Ammon's horn (tissue), 1 donor: ENCODE measurements around the gene TMEM94.
"Not testable (repeated sequence)": the region's sequence is repeated elsewhere in the genome, so short reads cannot be mapped to it uniquely, and the experiment has no call there.

Experiments used
- DNase-seq: peaks from one replicate; pipeline ENCODE4 v3.0.0-alpha.2; 2016; ENCODE audit warnings: low spot score

The TMEM94 gene

DNA sequence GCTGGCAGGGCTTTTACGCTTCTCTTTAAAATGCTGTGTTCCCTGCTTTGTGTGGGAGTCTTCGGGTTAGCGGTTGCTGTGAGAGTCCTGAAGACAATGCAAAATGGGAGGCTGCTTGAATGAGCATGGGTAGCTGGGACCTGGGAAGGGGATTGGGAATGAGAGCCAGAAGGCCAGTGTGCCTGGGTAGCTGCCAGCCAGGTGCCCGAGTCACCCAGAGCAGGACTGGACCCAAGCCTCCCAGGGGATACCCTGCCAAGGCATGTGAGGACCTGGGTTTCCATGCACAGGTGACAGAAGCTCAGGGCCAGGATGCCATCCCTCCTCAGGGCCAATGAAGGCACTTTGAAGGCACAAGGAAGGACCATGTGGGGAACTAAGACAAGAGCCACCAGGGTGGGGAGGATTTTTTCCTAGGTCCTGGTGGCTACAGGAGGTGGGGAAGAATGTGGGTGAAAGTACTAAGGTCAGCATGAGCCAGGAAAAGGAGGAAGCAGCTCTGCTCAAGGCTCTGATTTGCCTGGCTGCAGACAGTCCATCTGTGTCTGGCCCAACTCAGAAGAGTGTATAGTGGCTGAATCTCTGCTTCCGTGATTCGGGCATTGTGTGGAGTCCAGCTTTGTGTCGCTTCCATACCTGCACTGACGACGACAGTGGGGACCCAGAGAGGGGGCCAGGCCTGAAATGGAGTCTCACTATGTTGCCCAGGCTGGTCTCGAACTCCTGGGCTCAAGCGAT lies 20.5 kb downstream of the TMEM94 start:
- DNase-seq: peak; percentile 47

DNA sequence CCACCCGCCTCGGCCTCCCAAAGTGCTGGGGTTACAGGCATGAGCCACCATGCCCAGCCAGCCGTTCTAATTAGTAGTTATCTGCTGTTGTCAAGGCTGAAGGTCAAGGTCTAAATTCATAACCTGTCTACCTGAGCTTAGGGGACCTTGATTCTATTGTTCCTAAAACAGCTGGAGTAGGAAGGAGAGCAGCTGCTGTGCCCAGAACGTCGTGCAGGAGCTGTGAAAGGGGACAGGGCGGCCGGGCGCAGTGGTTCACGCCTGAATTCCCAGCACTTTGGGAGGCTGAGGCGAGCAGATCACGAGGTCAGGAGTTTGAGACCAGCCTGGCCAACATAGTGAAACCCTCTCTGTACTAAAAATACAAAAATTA lies 21.0 kb downstream of the TMEM94 start:
- DNase-seq: not testable (repeated sequence)

DNA sequence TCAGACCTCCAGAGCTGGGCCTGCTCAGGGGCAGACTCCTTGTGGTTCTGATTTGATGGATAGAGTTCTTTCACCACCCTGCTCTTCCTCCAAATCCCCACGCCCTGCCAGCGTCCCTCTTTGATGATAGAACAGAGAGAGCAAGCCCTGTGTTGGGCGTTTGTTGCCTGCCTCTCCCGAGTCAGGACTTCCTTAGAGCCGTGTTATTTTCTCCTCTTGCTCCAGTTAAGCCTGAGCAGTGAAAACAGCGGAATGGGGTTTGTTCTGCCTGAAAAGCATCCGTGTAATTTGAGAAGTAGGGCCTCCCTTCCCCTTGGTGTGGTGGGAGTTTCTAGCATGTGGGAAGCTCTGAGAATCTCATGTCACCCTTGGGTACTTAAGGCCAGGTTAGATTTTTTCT lies 22.1 kb downstream of the TMEM94 start:
- DNase-seq: no peak

DNA sequence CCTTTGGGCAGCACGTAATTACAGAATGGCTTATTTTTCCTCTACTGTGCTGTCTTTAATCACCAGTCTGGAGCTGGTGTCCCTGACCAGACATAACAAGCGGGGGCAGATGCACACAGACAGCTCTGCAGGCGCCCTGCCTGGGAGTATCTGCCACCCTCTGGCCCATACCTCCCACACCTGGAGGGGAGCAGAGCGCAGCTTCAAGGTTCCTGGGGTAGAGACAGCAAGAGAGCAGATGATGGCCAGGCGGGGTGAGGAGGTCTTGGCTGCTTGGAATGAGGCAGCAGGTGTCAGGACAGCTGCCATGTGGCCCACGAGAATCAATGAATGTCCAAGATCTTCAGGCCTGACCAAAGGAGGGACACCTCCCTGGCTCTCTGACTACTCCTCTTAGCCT lies 23.8 kb downstream of the TMEM94 start:
- DNase-seq: no peak

DNA sequence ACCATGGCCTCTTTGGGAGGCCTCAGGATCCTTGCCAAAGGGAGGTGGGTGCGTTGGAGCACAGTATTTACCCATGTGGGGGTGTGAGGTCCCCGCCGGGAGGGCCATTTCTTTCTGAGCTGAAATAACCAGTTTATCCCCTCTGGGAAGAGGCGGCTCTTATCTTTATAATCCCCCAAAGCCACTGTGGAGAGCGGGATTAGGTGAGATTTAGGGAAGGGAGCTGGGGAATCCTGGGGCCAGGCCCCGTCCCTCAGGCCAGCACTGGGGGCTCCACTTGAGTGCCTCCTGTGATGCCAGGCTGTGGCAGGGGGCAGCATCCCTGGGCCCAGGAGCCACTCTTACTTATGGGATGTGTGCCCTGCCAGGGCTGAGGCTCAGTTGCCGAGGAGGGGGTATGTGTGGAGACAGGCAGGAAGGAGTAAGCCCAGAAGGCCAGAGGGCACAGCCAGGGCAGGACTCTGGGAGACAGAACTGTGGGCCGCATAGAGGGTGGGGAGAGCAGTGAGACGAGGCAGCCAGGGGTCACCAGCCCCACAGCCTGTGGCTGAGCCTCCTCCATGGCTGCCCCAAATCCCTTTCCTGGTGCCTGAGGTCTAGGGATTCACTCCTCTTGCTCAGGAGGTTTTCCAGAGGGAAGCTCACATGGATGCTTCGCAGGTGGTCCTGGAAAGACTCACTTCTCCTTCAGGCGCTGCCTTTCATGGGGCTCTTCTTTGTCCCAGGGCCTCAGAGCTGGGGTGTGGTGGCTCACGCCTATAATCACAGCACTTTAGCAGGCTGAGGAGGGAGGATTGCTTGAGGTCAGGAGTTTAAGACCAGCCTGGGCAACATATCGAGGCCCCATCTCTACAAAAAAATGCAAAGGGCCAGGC lies 25.0 kb downstream of the TMEM94 start:
- no peak for DNase-seq

DNA sequence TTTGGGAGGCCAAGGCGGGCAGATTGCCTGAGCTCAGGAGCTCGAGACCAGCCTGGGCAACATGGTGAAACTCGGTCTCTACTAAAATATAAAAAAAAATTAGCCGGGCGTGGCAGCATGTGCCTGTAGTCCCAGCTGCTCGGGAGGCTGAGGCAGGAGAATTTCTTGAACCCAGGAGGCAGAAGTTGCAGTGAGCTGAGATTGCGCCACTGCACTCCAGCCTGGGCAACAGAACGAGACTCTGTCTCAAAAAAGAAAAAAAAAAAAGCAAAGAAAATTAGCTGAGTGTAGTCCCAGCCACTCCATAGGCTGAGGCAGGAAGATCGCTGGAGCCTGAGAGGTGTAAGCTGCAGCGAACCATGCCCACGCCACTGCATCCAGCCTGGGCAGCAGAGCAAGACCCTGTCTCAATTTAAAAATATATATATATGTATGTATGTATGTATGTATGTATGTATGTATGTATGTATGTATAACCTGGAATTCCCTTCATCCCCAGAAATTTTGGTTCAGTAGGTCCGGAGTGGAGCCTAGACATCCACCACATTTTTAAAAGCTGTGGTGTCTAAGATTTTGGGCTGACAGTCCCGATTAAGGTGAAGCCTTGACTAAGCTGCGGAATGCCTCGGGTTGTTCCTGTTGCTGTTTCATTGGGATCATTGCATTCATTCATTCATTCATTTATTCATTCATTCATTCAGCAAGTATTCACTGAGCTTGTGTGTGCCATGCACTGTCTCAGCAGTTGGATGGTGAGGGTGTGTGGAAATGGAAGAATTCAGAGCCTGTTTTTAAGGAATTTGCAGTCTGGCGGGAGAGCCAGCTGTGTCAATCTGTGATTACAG lies 25.9 kb downstream of the TMEM94 start:
- DNase-seq: no peak

DNA sequence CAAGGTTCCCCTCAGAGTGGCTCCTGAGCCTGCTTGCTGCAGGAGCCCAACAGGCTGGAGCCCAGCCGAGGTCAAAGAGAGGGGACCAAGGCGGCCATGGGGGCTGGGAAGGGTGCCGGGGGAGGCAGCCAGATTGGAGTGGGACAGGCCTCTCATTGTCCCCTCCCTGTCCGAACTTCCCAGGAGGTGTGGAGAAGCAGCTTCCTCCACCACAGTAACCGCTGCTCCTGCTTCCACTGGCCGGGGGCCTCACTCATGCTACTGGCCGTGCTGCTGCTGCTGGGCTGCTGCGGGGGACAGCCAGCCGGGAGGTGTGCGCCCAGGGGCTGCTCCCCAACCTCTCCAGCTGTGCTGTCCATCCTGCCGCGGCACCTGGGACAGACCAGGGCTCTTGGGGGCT lies 29.3 kb downstream of the TMEM94 start:
- no peak for DNase-seq

DNA sequence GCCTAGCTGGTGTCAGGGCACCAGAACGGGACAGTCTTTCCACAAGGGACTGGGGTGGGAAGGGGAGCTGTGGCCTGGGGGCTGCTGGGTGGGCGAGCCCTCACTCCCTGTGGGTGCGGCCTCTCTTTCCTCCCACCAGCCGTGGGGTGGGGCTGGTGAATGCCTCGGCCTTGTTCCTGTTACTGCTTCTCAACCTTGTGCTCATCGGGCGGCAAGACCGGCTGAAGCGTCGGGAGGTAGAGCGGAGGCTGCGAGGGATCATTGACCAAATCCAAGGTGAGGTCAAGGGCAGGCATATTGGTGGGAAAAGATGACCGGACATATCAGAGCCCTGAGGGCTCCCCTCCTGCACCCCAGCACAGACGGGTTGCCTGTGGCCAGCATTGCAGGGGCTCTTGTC lies 29.7 kb downstream of the TMEM94 start:
- DNase-seq: no peak

DNA sequence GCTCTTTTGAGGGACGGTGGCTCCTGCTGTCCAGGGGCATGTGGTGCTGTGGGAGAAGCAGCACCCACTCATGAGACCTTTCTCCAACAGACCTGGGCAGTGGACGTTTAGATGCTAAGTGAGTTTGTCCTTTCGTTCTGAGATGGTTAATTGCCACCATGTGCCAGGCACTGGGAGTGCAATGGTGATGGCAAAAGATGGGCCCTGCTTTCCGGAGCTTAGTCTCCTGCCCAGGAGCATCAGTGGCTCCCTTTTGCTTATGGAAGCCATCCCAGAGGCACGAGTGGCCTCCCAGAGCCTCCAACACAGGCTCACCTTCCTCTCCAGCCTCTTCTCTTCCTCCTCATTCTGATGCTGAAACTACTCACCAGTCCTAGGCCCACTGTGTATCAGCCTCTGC lies 30.5 kb downstream of the TMEM94 start:
- no peak for DNase-seq

DNA sequence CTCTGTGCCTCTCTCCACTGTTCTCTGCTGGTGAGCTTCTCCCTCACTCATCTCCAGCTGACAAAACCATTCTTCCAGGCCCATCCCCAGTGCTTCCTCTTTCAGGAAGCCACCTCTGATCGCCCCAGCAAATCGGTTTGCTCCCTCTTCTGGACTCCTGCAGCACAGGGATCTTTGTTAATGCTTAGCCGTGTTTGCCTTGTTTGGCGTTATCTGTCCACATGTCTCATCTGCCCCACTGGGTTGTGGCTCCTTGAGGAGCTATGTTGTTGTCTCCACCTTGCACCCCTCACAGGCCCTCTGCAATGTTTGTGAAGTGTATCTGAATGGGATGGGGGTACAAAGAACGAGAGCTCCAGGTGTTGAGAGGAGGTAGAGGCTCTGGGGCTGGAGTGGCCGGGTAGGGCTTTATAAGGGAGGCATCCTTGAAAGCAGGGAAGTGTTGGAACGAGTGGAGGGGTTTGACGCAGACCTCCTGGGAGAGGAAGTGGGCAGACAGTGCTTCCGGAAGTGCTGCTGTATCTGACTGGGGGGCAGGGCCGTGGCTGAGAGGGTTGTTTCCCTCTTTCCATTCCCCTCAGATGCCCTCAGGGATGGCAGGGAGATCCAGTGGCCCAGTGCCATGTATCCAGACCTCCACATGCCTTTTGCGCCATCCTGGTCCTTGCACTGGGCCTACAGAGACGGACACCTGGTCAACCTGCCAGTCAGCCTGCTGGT lies 31.1 kb downstream of the TMEM94 start:
- DNase-seq: peak; percentile 67

DNA sequence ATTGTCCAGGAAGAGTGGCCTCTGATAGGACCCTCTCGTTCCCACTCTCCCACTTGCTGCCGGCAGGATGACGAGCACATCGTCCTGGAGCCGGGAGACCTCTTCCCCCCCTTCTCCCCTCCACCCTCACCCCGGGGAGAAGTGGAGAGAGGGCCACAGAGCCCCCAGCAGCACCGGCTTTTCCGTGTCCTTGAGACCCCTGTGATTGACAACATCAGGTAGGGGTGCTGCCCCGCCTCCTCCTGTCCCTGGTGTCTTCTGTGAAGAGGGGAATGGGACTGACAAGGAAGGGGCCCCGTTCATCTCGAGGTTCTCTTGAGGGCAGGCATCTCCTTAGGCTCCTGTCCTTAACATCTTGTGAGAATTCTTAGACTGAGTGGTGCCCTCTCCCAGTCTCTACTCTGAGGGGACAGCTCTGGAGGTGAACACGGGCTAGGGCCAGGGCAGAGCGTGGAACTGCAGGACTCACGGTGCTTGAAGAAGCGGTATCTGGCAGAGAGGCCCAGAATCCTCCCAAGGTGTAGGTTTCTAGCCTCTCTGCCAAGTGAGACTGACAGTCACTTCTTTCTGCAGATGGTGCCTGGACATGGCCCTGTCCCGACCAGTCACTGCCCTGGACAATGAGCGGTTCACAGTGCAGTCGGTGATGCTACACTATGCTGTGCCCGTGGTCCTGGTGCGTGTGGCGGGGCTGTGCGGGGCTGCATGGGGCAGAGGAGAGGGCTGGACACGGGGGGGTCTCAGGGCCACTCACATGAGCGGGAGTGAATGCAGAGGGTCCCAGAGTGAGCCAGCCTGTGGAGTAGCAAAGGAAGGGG lies 32.5 kb downstream of the TMEM94 start:
- DNase-seq: no peak

DNA sequence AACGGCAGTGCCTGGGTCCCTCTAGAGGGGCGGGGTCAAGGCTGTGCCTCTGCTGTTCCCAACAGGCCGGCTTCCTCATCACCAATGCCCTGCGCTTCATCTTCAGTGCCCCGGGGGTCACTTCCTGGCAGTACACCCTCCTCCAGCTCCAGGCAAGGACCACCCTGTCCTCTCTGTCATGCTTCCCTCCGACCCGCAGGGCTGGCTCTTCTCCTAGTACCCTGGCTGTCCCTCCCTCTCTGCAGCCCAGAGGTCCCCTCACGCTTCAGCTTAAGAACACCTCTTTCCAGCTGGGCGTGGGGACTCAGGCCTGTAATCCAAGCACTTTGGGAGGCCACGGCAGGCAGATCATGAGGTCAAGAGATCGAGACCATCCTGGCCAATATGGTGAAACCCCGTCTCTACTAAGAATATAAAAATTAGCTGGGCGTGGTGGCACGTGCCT lies 33.1 kb downstream of the TMEM94 start:
- DNase-seq: no peak

DNA sequence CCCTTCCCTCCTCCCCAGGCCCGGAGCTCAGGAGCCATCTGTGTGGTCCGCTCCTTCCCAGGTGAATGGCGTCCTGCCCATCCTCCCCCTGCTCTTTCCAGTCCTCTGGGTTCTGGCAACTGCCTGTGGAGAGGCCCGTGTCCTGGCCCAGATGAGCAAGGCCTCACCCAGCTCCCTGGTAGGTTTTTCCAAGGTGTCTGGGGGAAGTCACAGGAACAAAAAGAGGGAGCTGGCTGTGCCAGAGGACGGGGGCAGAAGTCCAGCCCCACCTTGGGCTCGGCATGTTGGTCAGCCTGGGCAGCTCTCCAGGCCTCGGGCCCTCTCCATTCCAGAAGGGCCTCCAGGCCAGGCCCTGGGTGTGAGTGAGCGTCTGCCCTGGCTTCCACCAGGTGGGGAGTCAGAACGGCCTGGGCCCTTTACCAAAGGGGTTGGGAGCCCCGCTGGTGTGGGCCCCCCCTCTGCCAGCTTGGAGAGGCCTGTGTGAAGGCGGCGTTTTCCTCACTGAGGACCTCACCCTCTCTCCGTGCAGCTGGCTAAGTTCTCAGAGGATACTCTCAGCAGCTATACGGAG lies 33.8 kb downstream of the TMEM94 start:
- DNase-seq: no peak

DNA sequence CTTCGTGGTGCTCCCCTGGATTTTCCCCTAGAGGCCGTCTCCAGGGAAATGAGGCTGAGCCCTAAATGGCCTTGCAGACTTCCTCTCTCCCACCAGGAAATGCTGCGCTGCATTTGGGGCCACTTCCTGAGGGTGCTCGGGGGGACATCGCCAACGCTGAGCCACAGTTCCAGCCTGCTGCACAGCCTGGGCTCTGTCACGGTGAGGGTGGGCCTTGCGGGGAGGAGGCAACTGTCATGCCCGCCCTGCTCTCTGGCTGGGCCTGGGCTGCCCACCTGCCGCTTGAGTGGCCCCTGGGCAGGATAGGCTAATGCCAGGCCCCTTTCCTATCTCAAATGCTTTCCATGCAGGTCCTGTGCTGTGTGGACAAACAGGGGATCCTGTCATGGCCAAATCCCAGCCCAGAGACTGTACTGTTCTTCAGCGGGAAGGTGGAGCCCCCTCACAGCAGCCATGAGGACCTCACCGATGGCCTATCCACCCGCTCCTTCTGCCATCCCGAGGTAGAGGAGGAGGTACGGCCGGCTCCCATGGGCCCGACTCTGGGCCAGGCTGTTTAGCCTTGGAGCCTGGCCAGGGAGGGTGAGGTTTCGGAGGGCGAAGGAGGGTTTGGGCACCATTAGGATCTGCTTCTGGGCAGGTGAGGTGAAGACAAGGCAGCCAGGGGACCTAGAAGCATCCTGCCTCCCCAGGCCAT lies 34.7 kb downstream of the TMEM94 start:
- no peak for DNase-seq

DNA sequence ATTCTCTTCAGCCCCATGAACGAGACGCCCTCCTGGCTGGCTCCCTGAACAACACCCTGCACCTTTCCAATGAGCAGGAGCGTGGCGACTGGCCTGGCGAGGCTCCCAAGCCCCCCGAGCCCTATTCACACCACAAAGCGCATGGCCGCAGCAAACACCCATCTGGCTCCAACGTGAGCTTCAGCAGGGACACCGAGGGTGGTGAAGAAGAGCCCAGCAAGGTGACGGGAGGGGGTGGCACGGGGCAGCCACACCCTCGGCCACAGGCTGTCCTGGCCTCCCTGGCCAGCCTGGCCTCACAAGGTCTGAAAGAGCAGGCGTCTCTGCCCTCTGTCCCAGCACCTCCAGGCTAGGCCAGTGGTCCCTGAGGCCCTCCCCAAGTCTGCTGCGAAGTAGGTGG lies 35.2 kb downstream of the TMEM94 start:
- DNase-seq: no peak

DNA sequence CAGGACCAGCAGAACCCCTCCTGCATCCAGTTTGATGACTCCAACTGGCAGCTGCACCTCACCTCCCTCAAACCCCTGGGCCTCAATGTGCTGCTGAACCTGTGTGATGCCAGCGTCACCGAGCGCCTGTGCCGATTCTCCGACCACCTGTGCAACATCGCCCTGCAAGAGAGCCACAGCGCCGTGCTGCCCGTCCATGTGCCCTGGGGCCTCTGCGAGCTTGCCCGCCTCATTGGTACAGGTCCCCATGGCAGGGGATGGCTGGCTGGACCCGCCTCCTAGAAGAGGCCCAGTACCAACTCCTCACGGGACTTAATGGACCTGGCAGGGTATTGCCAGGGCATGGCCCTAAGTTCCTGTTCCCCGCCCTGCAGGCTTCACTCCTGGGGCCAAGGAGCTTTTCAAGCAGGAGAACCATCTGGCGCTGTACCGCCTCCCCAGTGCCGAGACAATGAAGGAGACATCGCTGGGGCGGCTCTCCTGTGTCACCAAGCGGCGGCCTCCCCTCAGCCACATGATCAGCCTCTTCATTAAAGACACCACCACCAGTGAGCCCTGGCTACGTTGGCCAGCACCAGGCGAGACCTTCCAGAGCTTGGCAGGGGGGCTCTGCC lies 36.2 kb downstream of the TMEM94 start:
- no peak for DNase-seq

DNA sequence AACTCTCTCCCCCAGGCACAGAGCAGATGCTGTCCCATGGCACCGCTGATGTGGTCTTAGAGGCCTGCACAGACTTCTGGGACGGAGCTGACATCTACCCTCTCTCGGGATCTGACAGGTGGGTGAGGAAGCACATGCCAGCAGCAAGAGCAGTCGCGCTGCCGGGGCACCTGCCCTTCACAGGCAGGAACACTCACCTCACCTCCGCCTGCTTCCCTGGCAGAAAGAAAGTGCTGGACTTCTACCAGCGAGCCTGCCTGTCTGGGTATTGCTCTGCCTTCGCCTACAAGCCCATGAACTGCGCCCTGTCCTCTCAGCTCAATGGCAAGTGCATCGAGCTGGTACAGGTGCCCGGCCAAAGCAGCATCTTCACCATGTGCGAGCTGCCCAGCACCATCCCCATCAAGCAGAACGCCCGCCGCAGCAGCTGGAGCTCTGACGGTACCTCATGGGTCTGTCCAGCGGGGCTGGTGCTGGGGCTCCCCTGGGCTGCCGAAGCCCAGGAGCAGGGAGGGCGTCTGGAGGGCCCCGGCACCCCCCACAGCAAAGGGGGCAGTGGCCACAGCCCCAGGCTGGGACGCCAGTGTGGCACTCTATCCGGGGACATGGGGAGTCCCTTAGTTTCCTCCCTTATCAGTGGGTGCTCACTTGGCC lies 37.2 kb downstream of the TMEM94 start:
- no peak for DNase-seq

DNA sequence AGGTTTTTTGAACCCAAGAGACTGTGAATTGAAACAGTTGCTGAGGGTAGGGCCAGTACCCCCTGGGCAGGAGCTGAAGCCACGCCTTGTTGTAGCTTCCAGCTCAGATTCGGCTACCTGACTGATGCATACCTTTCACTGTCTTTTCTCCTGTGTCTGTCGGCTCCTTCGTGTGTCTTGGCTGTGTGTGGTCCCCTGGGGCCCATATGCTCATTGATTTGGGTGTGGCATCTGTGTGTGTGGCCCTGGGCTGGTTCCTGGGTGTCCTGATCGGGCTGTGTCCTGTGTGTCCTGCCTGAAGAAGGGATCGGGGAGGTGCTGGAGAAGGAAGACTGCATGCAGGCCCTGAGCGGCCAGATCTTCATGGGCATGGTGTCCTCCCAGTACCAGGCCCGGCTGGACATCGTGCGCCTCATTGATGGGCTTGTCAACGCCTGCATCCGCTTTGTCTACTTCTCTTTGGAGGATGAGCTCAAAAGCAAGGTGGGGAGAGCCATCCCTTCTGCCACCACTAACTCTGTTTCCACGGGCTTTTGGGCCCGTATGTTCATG lies 38.0 kb downstream of the TMEM94 start:
- no peak for DNase-seq

DNA sequence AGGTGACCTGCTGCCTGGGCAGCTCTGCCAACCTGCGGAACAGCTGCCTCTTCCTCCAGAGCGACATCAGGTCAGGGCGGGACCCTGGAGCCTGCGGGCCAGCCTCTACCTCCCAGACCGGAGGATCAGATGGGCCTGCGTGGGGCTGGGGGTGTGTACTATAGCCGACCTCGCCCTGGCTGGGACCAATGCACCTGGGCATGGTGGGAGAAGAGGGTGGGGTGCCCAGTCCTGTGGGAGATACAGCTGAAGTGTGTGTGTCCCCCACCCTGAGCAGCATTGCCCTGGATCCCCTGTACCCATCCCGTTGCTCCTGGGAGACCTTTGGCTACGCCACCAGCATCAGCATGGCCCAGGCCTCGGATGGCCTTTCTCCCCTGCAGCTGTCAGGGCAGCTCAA lies 39.6 kb downstream of the TMEM94 start:
- no peak for DNase-seq
